WTC11 (cell line): ENCODE data around the gene SNX5. TPM values are rescaled to one million over a fixed set of nuclear protein-coding genes. Genes with fewer than 3 reads are reported as not detected.
A peak's percentile ranks its signal among the peaks of the same experiment; 100 is the strongest.

Source experiments
- AR ChIP-seq: fragments of 250-450 bp; sonication (Bioruptor Pico); IDR thresholded peaks from 2 replicates; pipeline ENCODE4 v1.9.0; 2021; ENCODE audit warnings: mild to moderate bottlenecking
- ATF6 ChIP-seq: sonication (generic); formaldehyde crosslinking; IDR thresholded peaks from 2 replicates; pipeline ENCODE4 v1.8.1; 2023; ENCODE audit warnings: mild to moderate bottlenecking, missing genetic modification reagents
- CBFB ChIP-seq: sonication (generic); formaldehyde crosslinking; IDR thresholded peaks from 2 replicates; pipeline ENCODE4 v1.8.1; 2022; ENCODE audit warnings: mild to moderate bottlenecking, low read depth, missing genetic modification reagents
- FOXJ3 ChIP-seq: sonication (generic); formaldehyde crosslinking; IDR thresholded peaks from 2 replicates; pipeline ENCODE4 v1.9.0; 2021; ENCODE audit warnings: missing genetic modification reagents, mild to moderate bottlenecking, borderline replicate concordance
- GABPB1 ChIP-seq: sonication (generic); formaldehyde crosslinking; IDR thresholded peaks from 2 replicates; pipeline ENCODE4 v1.8.1; 2023; ENCODE audit warnings: mild to moderate bottlenecking, missing genetic modification reagents
- NFATC4 ChIP-seq: fragments of 250-450 bp; sonication (Bioruptor Pico); IDR thresholded peaks from 2 replicates; pipeline ENCODE4 v1.9.0; 2021; ENCODE audit warnings: mild to moderate bottlenecking
- NFE2L1 ChIP-seq: sonication (generic); formaldehyde crosslinking; IDR thresholded peaks from 2 replicates; pipeline ENCODE4 v1.8.1; 2023; ENCODE audit warnings: missing genetic modification reagents
- PREB ChIP-seq: sonication (generic); formaldehyde crosslinking; IDR thresholded peaks from 2 replicates; pipeline ENCODE4 v1.8.1; 2022; ENCODE audit warnings: mild to moderate bottlenecking, missing genetic modification reagents, moderate library complexity, borderline replicate concordance
- RELA ChIP-seq: sonication (generic); formaldehyde crosslinking; IDR thresholded peaks from 2 replicates; pipeline ENCODE4 v1.8.1; 2022; ENCODE audit warnings: missing genetic modification reagents, mild to moderate bottlenecking, borderline replicate concordance
- SP1 ChIP-seq: sonication (generic); formaldehyde crosslinking; conservative IDR thresholded peaks from 2 replicates; pipeline ENCODE4 v1.8.1; 2022; ENCODE audit warnings: missing genetic modification reagents
- STAT6 ChIP-seq: sonication (generic); formaldehyde crosslinking; conservative IDR thresholded peaks from 2 replicates; pipeline ENCODE4 v1.8.1; 2023; ENCODE audit warnings: mild to moderate bottlenecking, low read depth, missing genetic modification reagents, moderate library complexity
- TEAD1 ChIP-seq: sonication (generic); formaldehyde crosslinking; IDR thresholded peaks from 2 replicates; pipeline ENCODE4 v1.8.0; 2022; ENCODE audit warnings: mild to moderate bottlenecking, missing genetic modification reagents
- ZBTB21 ChIP-seq: sonication (generic); formaldehyde crosslinking; IDR thresholded peaks from 2 replicates; pipeline ENCODE4 v1.8.1; 2023; ENCODE audit warnings: mild to moderate bottlenecking, missing genetic modification reagents, borderline replicate concordance
- ZBTB43 ChIP-seq: sonication (generic); formaldehyde crosslinking; IDR thresholded peaks from 2 replicates; pipeline ENCODE4 v1.8.1; 2023; ENCODE audit warnings: mild to moderate bottlenecking, missing genetic modification reagents
- ZNF232 ChIP-seq: sonication (generic); formaldehyde crosslinking; IDR thresholded peaks from 2 replicates; pipeline ENCODE4 v1.8.0; 2022; ENCODE audit warnings: mild to moderate bottlenecking, missing genetic modification reagents
- ZNF281 ChIP-seq: sonication (generic); formaldehyde crosslinking; IDR thresholded peaks from 2 replicates; pipeline ENCODE4 v1.8.0; 2023; ENCODE audit warnings: mild to moderate bottlenecking, missing genetic modification reagents
- ZNF512 ChIP-seq: sonication (generic); formaldehyde crosslinking; IDR thresholded peaks from 2 replicates; pipeline ENCODE4 v1.8.1; 2022; ENCODE audit warnings: missing genetic modification reagents, borderline replicate concordance
- ZNF532 ChIP-seq: fragments of 250-450 bp; sonication (Bioruptor Pico); IDR thresholded peaks from 2 replicates; pipeline ENCODE4 v1.9.0; 2021; ENCODE audit warnings: mild to moderate bottlenecking, borderline replicate concordance
- total RNA-seq: library from RNA; stranded (reverse); gene quantifications from 3 replicates; pipeline ENCODE4 v1.2.3, GENCODE V29; 2021

SNX5 gene
- total RNA-seq, 1 experiment from 2014 or later, result 192 TPM

GRCh38 chr20:17939622-17940223 lies 28.9 kb downstream of the SNX5 start (continued):
- TF ChIP-seq ZNF281, result 0 out of 2 replicates have a peak, but pooled peaks have one; percentile 47
- TF ChIP-seq ZNF512 (CRISPR knock-in tag), result no peak
- no peak for TF ChIP-seq SP1 (CRISPR knock-in tag)
- TF ChIP-seq ATF6 (CRISPR knock-in tag), result no peak
- no peak for TF ChIP-seq CBFB (CRISPR knock-in tag)
- no peak; the same call in 1 of the 2 replicates for TF ChIP-seq PREB (CRISPR knock-in tag)
- peak; percentile 24; the same call in 1 of the 2 replicates for TF ChIP-seq NFATC4
- TF ChIP-seq AR (CRISPR knock-in tag), result peak; percentile 79
- no peak for TF ChIP-seq NFE2L1 (CRISPR knock-in tag)
- no peak for TF ChIP-seq TEAD1 (CRISPR knock-in tag)
- TF ChIP-seq RELA (CRISPR knock-in tag), result no peak
- 0 out of 2 replicates have a peak, but pooled peaks have one; percentile 38 for TF ChIP-seq ZBTB21 (CRISPR knock-in tag)
- TF ChIP-seq GABPB1 (CRISPR knock-in tag), result no peak
- TF ChIP-seq STAT6, result no peak
- no peak for TF ChIP-seq ZNF232 (CRISPR knock-in tag)
- TF ChIP-seq FOXJ3 (CRISPR knock-in tag), result no peak
- no peak for TF ChIP-seq ZBTB43 (CRISPR knock-in tag)
- TF ChIP-seq ZNF532, result peak; percentile 59; the same call in 1 of the 2 replicates
